Measurements from ENCODE around the gene PCP4L1.

PCP4L1 gene

DNA sequence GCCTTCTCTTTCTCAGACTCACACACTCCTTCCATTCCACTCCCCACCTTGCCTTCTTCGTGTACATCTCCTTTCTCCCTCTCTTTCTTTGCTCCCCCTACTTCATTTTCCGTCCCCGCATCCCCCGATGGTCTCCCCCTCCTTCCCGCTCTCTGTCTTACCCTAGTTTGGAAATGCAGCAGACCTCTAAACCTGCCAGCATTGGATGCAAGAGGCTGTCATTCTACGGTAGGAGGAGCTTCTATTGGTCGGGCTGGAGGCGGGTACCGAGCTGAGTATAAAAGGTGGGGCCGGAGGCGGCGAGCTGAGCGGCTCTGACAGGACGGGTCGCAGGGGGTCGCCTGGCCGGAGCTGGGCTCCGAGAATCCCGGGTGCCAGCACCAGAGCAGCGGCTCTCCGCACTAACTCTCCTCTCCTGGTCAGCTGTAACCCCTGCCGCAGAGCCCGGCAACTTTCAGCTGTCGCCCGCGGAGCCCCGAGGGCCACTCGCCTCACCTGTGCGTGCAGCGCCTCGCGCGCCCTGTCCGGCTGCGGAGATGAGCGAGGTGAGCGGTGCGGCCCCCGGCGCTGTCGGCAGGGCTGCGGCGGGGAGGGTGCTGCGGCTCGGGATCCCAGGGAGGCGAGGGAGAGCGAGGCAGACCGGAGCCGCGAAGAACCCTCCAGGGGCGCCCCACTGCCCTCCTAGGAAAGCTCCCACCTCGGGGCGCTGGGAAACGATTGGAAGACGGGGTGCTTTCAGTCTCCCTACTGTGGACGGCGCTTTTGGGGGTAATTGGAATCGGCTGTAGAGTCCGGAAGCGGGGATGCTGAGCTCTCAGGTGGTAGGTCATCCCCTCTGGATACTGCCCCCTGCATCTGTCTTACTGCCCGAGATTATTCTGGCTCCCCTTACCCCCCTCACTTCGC lies at the start of gene PCP4L1:
PCP4L1 (plus strand) TSS at position 307 of the 906 bp plus-strand sequence; CDS start at position 537, 230 bp downstream.
- Histone ChIP-seq H3K27ac (ENCODE audit: low read length) (no peak within 1 kb of the TSS), H3K4me3 (ENCODE audit: low read length in 2 of 2) (peak within 1 kb of the TSS; percentile 74 to 82), H3K9ac (ENCODE audit: low read length in 2 of 2) (peak within 1 kb of the TSS in 1 of 2 donors; percentile 66), H3K27me3 (ENCODE audit: control insufficient read depth in 1 of 2, insufficient read depth in 2 of 2, low read length in 2 of 2) (peaks cover 7 to 18% of the 10 kb centered on the region in 2 donors), H3K4me1 (ENCODE audit: control insufficient read depth, insufficient read depth, low read length) (peaks cover 28% of the 10 kb centered on the region), H3K36me3 (ENCODE audit: control insufficient read depth in 2 of 2, insufficient read depth in 2 of 2, low read length in 2 of 2) (no peaks in the 10 kb centered on the region), H3K9me3 (ENCODE audit: control insufficient read depth in 2 of 2, low read length in 2 of 2) (no peaks in the 10 kb centered on the region)

DNA sequence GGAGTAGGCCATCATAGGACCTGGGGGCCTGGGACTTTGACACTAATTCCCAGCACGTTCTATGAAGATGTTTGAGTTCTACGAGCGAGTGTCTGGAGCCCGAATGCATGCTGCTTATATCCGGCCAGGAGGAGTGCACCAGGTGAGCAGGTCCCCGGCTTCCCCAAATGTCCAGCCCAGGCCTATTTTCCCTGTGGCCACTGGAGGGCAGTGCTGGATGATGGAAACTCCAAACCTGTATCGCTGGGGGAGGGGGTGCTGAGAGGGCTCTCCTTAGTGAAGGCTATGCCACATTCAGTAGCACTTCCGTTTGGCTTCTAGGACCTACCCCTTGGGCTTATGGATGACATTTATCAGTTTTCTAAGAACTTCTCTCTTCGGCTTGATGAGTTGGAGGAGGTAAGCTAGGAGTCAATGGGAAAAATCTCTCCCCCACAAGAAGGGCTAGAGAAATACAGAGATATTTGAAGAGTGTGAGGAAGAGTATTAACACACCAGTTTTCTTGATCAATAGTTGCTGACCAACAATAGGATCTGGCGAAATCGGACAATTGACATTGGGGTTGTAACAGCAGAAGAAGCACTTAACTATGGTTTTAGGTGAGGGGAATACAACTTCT lies 48.6 kb upstream of the PCP4L1 start:
- Histone ChIP-seq H3K9me3 (ENCODE audit: control insufficient read depth in 2 of 2, low read length in 2 of 2) (no peaks in the 10 kb centered on the region), H3K36me3 (ENCODE audit: control insufficient read depth in 2 of 2, insufficient read depth in 2 of 2, low read length in 2 of 2) (peaks cover 55 to 65% of the 10 kb centered on the region in 2 donors), H3K9ac (ENCODE audit: low read length in 2 of 2) (peak overlapping the region in 1 of 2 donors; percentile 7), H3K4me1 (ENCODE audit: control insufficient read depth, insufficient read depth, low read length) (no peaks in the 10 kb centered on the region), H3K4me3 (ENCODE audit: low read length in 2 of 2) (no peak overlapping the region), H3K27ac (ENCODE audit: low read length) (no peak overlapping the region), H3K27me3 (ENCODE audit: control insufficient read depth in 1 of 2, insufficient read depth in 2 of 2, low read length in 2 of 2) (no peaks in the 10 kb centered on the region)

DNA sequence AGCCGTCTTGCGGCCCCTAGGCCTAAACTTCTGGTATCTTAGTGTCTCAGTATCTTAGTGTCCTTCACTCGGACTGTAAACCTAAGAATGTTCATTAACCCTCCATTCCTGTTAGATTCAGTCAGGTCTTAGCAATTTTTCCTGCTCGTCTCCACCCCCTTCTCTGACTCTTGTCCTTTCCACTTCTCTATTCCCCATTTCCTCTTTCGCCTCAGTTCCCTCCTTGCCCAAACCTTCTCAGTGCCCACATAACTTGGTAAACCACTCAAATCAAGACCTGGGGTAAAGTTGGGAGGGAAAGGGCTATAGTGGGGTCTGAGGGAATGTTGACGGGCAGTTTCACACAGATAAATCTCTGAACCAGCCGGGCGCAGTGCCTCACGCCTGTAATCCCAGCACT lies 44.2 kb upstream of the PCP4L1 start:
- no peak overlapping the region for H3K27ac ChIP-seq (ENCODE audit: low read length)

DNA sequence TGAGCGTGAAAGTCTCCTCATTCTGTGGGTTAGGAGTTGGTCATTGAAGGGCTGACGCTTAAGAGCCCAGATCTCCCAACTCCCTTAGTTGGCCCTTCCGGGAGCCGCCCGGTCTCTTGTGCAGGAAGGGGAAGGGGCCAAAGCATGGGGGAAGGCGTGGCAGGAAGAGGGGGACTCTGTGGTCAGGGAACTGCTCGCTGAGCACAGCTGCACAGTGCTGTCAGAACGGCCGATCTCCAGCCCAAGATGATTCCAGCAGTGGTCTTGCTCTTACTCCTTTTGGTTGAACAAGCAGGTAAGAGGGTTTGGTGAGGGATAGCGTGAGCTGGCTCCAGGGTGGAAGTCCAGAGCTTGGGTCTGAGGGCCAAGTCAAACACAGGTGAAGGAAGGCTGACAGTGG lies 43.5 kb upstream of the PCP4L1 start, which contains the start of gene FCER1G:
FCER1G (plus strand) TSS at position 220 of the 400 bp plus-strand sequence; CDS start at position 247, 27 bp downstream.
- H3K36me3 ChIP-seq (ENCODE audit: control insufficient read depth in 2 of 2, insufficient read depth in 2 of 2, low read length in 2 of 2), result peaks cover 36 to 38% of the 10 kb centered on the region in 2 donors
- H3K4me3 ChIP-seq (ENCODE audit: low read length in 2 of 2), result peak within 1 kb of the TSS in 1 of 2 donors; percentile 8
- no peak within 1 kb of the TSS for H3K27ac ChIP-seq (ENCODE audit: low read length)
- no peaks in the 10 kb centered on the region for H3K4me1 ChIP-seq (ENCODE audit: control insufficient read depth, insufficient read depth, low read length)
- no peaks in the 10 kb centered on the region for H3K27me3 ChIP-seq (ENCODE audit: control insufficient read depth in 1 of 2, insufficient read depth in 2 of 2, low read length in 2 of 2)
- H3K9me3 ChIP-seq (ENCODE audit: control insufficient read depth in 2 of 2, low read length in 2 of 2), result no peaks in the 10 kb centered on the region
- H3K9ac ChIP-seq (ENCODE audit: low read length in 2 of 2), result no peak within 1 kb of the TSS

More for the DNA sequence above, 44.2 kb upstream of the PCP4L1 start:
- Histone ChIP-seq H3K9me3 (ENCODE audit: control insufficient read depth in 2 of 2, low read length in 2 of 2) (no peaks in the 10 kb centered on the region), H3K9ac (ENCODE audit: low read length in 2 of 2) (no peak overlapping the region), H3K4me1 (ENCODE audit: control insufficient read depth, insufficient read depth, low read length) (no peaks in the 10 kb centered on the region), H3K36me3 (ENCODE audit: control insufficient read depth in 2 of 2, insufficient read depth in 2 of 2, low read length in 2 of 2) (peaks cover 42 to 44% of the 10 kb centered on the region in 2 donors), H3K4me3 (ENCODE audit: low read length in 2 of 2) (no peak overlapping the region), H3K27me3 (ENCODE audit: control insufficient read depth in 1 of 2, insufficient read depth in 2 of 2, low read length in 2 of 2) (no peaks in the 10 kb centered on the region)

DNA sequence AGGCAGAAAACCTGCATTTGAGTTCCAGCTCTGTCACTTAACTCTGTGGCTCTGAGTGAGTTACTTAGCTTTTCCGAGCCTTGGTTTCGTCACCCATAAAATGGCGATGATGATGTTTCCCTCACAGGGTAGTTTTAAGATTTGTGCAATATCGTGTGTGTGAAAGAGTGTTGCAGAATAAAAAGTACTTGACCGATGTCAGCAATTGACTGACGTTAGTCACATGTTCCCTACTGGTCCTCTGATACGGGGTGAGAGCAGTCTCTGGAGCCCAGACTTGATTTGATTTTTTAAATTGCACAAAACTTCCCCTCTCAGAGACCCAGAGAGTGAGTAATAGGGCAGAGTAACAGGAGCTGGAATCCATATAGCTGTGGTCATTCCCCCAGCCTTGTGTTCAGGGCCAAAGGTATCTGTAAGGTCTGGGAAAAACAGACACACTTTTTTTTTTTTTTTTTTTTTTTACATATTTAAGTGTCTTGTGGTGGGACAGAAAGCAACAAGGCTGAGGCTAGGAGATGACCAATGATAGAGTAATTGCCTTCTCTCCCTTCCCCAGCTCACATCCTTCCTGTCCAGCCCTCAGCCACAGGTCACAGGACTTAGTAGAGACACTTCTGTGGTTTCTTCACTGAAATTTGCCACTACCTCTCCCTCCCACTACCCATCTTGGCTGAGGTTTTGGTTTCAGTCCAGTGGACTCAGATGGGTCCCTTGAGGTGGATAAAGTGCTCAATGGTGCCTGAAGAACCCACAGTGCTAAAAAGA lies 41.4 kb upstream of the PCP4L1 start:
- no peaks in the 10 kb centered on the region for H3K9me3 ChIP-seq (ENCODE audit: control insufficient read depth in 2 of 2, low read length in 2 of 2)
- no peaks in the 10 kb centered on the region for H3K27me3 ChIP-seq (ENCODE audit: control insufficient read depth in 1 of 2, insufficient read depth in 2 of 2, low read length in 2 of 2)
- no peaks in the 10 kb centered on the region for H3K4me1 ChIP-seq (ENCODE audit: control insufficient read depth, insufficient read depth, low read length)
- no peak overlapping the region for H3K4me3 ChIP-seq (ENCODE audit: low read length in 2 of 2)
- no peak overlapping the region for H3K27ac ChIP-seq (ENCODE audit: low read length)
- peaks cover 20% of the 10 kb centered on the region in 2 donors for H3K36me3 ChIP-seq (ENCODE audit: control insufficient read depth in 2 of 2, insufficient read depth in 2 of 2, low read length in 2 of 2)
- no peak overlapping the region for H3K9ac ChIP-seq (ENCODE audit: low read length in 2 of 2)

DNA sequence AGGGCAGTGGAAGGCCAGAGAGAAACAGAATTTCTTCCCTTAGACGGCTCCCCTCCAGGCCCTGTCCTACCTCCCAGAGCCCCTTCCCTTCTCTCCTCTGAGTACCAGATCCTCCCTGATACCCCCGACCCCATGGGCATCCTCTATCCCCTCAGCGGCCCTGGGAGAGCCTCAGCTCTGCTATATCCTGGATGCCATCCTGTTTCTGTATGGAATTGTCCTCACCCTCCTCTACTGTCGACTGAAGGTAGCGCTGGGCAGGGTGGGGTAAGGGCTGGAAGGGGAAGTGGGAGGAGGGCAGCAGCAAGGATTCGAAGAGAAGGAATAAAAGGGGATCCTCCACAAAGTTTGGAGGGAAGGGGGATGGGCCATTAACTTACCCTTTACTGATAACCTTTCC lies 40.7 kb upstream of the PCP4L1 start:
- Histone ChIP-seq H3K27ac (ENCODE audit: low read length) (no peak overlapping the region), H3K4me3 (ENCODE audit: low read length in 2 of 2) (no peak overlapping the region)

DNA sequence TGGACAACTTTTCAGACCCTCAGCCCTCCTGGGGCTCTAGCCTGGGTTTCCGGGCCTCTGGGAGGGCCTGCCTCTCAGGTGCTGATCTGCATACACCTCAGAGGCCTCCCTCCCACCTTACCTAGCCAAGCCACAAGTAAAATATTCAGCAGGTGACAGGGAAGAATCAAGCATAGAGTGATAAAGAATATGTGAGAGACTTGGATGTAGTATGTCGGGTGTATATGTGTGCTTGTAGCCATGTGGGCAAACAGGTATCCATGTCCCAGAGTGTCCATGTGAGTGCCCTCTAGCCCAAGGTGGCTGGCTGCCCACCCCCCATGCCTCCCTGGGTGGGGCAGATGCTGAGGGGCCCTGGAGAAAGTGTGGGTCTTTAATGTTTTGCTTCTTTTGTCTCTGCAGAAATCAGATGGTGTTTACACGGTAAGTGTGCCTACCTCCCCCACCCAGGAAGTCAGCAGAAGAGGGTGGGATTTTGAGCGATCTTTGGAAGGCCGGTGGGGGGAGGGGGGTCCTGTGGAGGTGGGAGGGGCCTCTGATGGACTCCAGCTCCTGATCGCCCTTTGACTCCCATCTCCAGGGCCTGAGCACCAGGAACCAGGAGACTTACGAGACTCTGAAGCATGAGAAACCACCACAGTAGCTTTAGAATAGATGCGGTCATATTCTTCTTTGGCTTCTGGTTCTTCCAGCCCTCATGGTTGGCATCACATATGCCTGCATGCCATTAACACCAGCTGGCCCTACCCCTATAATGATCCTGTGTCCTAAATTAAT lies 40.1 kb upstream of the PCP4L1 start:
- no peaks in the 10 kb centered on the region for H3K27me3 ChIP-seq (ENCODE audit: control insufficient read depth in 1 of 2, insufficient read depth in 2 of 2, low read length in 2 of 2)
- no peak overlapping the region for H3K27ac ChIP-seq (ENCODE audit: low read length)
- peaks cover 10 to 12% of the 10 kb centered on the region in 2 donors for H3K36me3 ChIP-seq (ENCODE audit: control insufficient read depth in 2 of 2, insufficient read depth in 2 of 2, low read length in 2 of 2)
- H3K9me3 ChIP-seq (ENCODE audit: control insufficient read depth in 2 of 2, low read length in 2 of 2), result no peaks in the 10 kb centered on the region
- H3K4me3 ChIP-seq (ENCODE audit: low read length in 2 of 2), result no peak overlapping the region
- no peak overlapping the region for H3K9ac ChIP-seq (ENCODE audit: low read length in 2 of 2)
- H3K4me1 ChIP-seq (ENCODE audit: control insufficient read depth, insufficient read depth, low read length), result no peaks in the 10 kb centered on the region

More for the DNA sequence above, 40.7 kb upstream of the PCP4L1 start:
- Histone ChIP-seq H3K9me3 (ENCODE audit: control insufficient read depth in 2 of 2, low read length in 2 of 2) (no peaks in the 10 kb centered on the region), H3K4me1 (ENCODE audit: control insufficient read depth, insufficient read depth, low read length) (no peaks in the 10 kb centered on the region), H3K36me3 (ENCODE audit: control insufficient read depth in 2 of 2, insufficient read depth in 2 of 2, low read length in 2 of 2) (peaks cover 17% of the 10 kb centered on the region in 2 donors), H3K9ac (ENCODE audit: low read length in 2 of 2) (no peak overlapping the region), H3K27me3 (ENCODE audit: control insufficient read depth in 1 of 2, insufficient read depth in 2 of 2, low read length in 2 of 2) (no peaks in the 10 kb centered on the region)

DNA sequence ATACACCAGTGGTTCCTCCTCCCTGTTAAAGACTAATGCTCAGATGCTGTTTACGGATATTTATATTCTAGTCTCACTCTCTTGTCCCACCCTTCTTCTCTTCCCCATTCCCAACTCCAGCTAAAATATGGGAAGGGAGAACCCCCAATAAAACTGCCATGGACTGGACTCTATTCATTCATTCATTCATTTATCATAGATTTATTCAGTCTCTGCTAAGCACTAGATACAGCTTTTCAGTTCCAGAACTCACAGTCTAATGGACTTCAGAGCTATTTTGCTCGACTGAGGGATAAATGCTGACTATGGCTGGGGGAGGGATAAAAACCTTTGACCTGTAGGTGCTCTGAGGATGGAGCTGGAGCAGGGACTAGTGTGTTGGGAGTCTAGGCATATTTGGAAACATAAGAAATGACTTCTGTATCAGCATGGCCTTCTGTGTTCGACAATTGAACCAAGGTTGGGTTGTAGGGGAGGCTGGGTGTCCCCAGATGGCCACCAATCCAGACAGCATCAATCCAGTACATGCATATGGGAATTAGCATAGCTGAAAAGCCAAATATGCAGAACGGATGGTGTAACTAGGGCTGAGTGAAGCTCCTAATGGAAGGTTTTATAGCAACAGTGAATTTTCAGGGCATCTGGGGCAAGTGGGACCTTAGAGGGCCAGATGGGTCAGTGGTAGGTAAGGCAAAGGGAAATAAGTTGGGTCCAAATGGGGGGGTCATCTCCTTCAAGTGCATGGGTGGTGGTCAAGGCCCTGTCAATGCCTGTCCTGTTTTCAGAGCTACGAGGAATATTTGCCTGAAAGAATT lies 39.3 kb upstream of the PCP4L1 start:
- Histone ChIP-seq H3K4me1 (ENCODE audit: control insufficient read depth, insufficient read depth, low read length) (no peaks in the 10 kb centered on the region), H3K9ac (ENCODE audit: low read length in 2 of 2) (no peak overlapping the region), H3K27ac (ENCODE audit: low read length) (no peak overlapping the region), H3K9me3 (ENCODE audit: control insufficient read depth in 2 of 2, low read length in 2 of 2) (no peaks in the 10 kb centered on the region), H3K27me3 (ENCODE audit: control insufficient read depth in 1 of 2, insufficient read depth in 2 of 2, low read length in 2 of 2) (no peaks in the 10 kb centered on the region), H3K36me3 (ENCODE audit: control insufficient read depth in 2 of 2, insufficient read depth in 2 of 2, low read length in 2 of 2) (peaks cover 2 to 4% of the 10 kb centered on the region in 2 donors), H3K4me3 (ENCODE audit: low read length in 2 of 2) (no peak overlapping the region)

DNA sequence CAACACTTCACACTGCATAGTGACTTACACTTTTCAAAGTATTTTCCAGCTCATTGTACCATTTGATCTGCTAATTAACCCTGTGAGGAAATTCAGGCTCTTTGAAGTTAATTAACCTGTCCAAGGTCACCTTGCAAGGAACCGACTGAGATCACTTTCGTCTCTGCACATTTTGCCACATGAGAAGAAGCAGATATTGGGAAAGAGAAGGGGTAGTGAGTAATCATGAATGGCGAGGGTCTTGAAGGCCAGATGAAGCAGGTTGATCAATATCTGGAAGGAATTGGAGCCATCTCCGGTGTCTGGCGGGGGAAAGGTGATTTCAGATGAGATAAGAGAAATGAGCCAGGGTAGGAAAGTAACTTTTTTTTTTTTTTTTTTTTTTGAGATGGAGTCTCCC lies 38.5 kb upstream of the PCP4L1 start:
- H3K9ac ChIP-seq (ENCODE audit: low read length in 2 of 2), result no peak overlapping the region
- H3K4me1 ChIP-seq (ENCODE audit: control insufficient read depth, insufficient read depth, low read length), result no peaks in the 10 kb centered on the region
- H3K9me3 ChIP-seq (ENCODE audit: control insufficient read depth in 2 of 2, low read length in 2 of 2), result no peaks in the 10 kb centered on the region
- H3K27me3 ChIP-seq (ENCODE audit: control insufficient read depth in 1 of 2, insufficient read depth in 2 of 2, low read length in 2 of 2), result no peaks in the 10 kb centered on the region
- no peak overlapping the region for H3K27ac ChIP-seq (ENCODE audit: low read length)
- H3K36me3 ChIP-seq (ENCODE audit: control insufficient read depth in 2 of 2, insufficient read depth in 2 of 2, low read length in 2 of 2), result peaks cover 0 to 2% of the 10 kb centered on the region in 2 donors
- H3K4me3 ChIP-seq (ENCODE audit: low read length in 2 of 2), result no peak overlapping the region
